Vagina (tissue), 2 donors: Measurements from ENCODE around the gene MRPL34.

Experiments used
- POLR2A ChIP-seq, 2 donors: fragments of 450-650 bp; IDR thresholded peaks; one replicate each; pipeline ENCODE4 v1.6.1; 2017; ENCODE audit warnings: antibody characterized with exemption in 2 of 2, mild to moderate bottlenecking in 2 of 2, moderate library complexity in 2 of 2
- TF ChIP-seq, protein P1 (sequence below), 3 experiments: fragments of 450-650 bp in 2 of 3; fragments of 200-600 bp in 1 of 3; sonication (generic) in 1 of 3; IDR thresholded peaks; one replicate each; pipeline ENCODE4 v1.5.1; 2017 to 2019; ENCODE audit warnings: antibody characterized with exemption in 3 of 3, mild to moderate bottlenecking in 2 of 3, moderate library complexity in 2 of 3

DNA sequence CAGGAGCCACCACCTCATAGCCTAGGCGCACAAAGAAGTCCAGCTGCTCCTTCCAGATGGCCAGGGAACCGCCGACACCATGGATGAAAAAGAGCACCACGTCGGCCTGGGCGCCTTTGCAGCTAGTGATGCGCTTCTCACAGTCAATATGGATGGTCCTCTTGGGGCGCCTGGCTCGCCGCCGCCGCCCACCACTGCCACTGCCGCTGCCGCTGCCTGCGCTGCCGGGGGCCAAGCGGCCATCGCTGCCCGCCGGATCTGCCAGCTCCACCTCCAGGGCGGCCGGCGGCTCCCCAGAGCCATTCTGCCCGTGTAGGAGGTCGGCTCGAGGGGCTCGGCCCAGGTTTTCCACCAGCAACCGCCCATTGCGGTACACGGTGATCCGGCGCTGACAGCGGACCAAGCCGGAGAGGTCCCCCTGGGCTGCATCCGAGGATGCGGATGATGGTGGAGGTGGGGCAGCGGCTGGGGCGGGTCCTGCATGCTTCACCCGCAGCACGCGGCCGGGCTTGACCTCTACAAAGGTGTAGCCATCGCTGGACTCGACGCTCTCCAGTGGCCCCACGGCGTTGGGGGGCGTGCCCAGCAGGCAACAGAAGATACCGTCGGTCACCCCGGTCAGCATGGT lies 4.6 kb upstream of the MRPL34 start:
- TF ChIP-seq, protein P1, sequence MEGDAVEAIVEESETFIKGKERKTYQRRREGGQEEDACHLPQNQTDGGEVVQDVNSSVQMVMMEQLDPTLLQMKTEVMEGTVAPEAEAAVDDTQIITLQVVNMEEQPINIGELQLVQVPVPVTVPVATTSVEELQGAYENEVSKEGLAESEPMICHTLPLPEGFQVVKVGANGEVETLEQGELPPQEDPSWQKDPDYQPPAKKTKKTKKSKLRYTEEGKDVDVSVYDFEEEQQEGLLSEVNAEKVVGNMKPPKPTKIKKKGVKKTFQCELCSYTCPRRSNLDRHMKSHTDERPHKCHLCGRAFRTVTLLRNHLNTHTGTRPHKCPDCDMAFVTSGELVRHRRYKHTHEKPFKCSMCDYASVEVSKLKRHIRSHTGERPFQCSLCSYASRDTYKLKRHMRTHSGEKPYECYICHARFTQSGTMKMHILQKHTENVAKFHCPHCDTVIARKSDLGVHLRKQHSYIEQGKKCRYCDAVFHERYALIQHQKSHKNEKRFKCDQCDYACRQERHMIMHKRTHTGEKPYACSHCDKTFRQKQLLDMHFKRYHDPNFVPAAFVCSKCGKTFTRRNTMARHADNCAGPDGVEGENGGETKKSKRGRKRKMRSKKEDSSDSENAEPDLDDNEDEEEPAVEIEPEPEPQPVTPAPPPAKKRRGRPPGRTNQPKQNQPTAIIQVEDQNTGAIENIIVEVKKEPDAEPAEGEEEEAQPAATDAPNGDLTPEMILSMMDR (IDR thresholded peaks at IDR 0.05): no peak
- no peak for TF ChIP-seq POLR2A (IDR thresholded peaks at IDR 0.05)
